RWPE1 (cell line): ENCODE measurements around the gene STARD10.

Source experiments
- CTCF ChIA-PET: fragments of 350-600 bp; sonication (Branson Sonifier 250); formaldehyde crosslinking; extraction: SDS; loops from one replicate; lab custom pipeline; 2021; lab: Yijun Ruan, JAX
- POLR2A ChIA-PET: fragments of 400-600 bp; formaldehyde crosslinking; extraction: SDS; loops from one replicate; lab custom pipeline; 2020; ENCODE audit warnings: antibody characterized with exemption; ENCODE audit not compliant: low non-redundant PET; lab: Yijun Ruan, JAX
- DNase-seq: peaks from one replicate; pipeline ENCODE4 v3.0.0; 2012; ENCODE audit warnings: low spot score
- H3K27ac ChIP-seq: fragments of 450-650 bp; 2 replicates; pipeline ENCODE4 v1.5.1; 2017
- CTCF ChIP-seq: fragments of 450-650 bp; conservative IDR thresholded peaks from 2 replicates; pipeline ENCODE4 v1.5.1; 2017; ENCODE audit warnings: low read depth, mild to moderate bottlenecking

The STARD10 gene

DNA sequence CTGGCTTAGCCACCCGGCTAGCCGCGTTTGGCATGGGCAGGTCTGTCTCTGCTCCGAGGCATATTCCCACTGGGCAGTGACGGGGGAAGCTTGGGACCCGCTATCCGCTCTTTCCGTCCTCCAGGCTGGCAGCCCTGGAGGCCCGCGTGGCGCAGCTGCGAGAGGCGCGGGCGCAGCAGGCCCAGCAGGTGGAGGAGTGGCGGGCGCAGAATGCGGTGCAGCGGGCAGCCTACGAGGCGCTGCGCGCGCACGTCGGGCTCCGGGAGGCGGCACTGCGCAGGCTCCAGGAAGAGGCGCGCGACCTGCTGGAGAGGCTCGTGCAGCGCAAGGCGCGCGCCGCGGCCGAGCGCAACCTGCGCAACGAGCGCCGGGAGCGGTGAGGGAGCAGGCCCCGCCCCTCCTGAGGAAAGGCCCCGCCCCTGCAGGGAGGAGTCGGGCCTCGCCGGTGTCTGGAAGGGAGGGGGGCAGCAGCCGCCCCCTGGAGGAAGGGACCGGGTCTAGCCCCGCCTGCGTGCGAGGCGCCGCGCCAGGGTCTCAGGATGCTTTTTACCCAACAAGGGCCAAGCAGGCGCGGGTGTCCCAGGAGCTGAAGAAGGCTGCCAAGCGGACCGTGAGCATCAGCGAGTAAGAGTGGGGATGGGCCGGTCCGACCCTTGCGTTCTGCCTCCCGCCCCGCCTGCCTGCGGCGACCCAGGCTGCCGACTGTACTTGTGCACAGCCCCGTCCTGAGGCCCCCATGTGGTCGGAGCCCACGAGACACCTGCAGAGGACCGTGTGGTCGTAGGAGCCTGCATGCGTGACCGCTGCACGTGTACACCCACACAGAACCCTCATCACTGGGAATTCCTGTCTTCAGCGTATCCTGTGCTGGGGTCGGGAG is 28.3 kb upstream of the STARD10 start:
- TF ChIP-seq CTCF = no peak
- CTCF ChIA-PET = interaction anchor here (0.6 to 1.6 kb wide), 5 partner anchors 9 to 320 kb away, joined by 3 to 5 read pairs (median 4); partner anchors contain the start of gene FCHSD2
- H3K27ac ChIP-seq = peak overlapping the region; percentile 66
- POLR2A ChIA-PET = no interaction called here
- peak; percentile 92 for DNase-seq

DNA sequence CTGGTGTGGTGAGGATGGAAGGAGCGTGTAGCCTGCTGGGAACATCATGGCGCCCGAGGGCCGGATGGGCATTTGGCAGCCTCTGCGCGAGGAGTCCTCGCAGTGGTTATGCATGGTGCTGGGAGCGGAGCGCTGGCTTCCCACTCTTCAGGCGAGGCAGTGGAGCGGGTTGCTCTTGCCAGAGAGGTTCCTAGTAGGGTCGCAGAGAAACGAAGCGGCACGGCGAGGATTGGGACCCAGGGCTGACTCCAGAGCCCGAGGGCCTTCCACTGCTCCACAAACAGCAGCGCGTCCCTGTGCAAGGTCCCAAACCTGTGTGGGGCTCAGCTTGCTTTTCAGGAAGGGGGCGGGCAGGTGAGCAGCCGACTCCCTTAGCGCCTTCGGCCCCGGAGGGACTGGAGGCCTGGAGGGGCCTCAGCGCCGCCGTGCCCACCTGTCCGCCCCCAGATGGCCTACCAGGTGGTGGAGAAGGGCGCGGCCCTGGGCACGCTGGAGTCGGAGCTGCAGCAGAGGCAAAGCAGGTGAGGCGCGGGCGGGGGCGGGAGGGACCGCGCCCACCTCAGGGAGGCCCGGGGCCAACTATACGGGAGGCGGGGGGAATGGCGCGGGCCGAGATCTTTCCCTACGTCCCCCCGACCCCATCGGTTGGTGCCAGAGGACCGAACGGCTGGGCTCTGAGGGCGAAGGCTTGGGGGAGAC is 27.5 kb upstream of the STARD10 start:
- H3K27ac ChIP-seq = peak overlapping the region; percentile 66
- POLR2A ChIA-PET = no interaction called here
- no peak for TF ChIP-seq CTCF
- DNase-seq = no peak
- CTCF ChIA-PET = interaction anchor here (0.6 to 1.6 kb wide), 5 partner anchors 28 to 321 kb away, joined by 3 to 5 read pairs (median 4); partner anchors contain the start of gene FCHSD2

GRCh38 chr11:72820439-72821139 is 26.7 kb upstream of the STARD10 start:
- no peak for TF ChIP-seq CTCF
- peak overlapping the region; percentile 66 for H3K27ac ChIP-seq
- ChIA-PET POLR2A (no interaction called here), CTCF (interaction anchor here (0.8 to 1.4 kb wide), 3 partner anchors 27 to 153 kb away, joined by 3 to 5 read pairs (median 3); no protein-coding TSS in a partner anchor)
- DNase-seq = no peak

DNA sequence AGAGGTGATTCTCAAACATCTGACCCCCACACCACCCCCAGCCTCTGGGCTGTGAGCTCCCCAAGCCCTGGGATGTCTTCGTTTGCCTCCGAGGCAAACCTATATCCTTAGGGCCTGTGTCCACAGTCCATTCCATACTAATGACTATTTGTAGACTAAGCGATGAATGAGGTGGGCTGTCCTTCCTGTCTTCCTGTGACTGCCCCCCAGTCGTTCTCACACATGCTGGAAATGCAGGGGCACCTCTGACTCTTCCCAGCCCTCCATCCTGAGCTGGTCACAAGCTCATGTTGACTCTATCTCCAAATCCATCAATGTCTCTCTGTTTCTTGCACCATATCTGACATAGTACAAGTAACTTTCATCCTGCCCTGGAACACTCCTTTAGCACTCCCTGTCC is 25.1 kb upstream of the STARD10 start:
- CTCF ChIA-PET = interaction anchor here (0.6 kb wide), 1 partner anchor 13 kb away, joined by 3 read pairs; no protein-coding TSS in a partner anchor
- no peak for DNase-seq
- no peak for TF ChIP-seq CTCF
- POLR2A ChIA-PET = no interaction called here
- no peak overlapping the region for H3K27ac ChIP-seq

DNA sequence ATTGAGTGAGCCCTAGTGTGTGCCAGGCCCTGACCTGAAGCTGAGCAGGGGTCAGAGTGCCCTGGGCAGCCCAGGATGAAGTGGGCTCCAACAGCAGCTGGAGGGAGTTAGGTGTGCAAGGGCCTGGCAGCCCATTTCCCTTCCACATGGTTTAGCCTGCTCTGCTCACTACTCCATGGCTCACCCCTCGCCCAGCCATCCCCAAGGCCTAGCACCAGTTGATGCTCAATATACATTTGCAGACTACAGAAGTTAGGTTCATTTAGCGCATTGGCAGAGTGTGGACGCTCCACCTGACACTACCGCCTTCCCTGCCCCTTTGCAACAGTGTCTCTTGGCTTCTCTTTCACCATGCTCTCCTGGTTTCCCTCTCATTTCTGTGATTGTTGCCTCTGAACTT is 24.1 kb upstream of the STARD10 start:
- POLR2A ChIA-PET = no interaction called here

More for the DNA sequence above, 24.1 kb upstream of the STARD10 start:
- no peak for TF ChIP-seq CTCF
- CTCF ChIA-PET = interaction anchor here (1.0 kb wide), 1 partner anchor 24 kb away, joined by 3 read pairs; the partner anchor contains the start of gene STARD10
- no peak for DNase-seq
- H3K27ac ChIP-seq = no peak overlapping the region
